Fibroblast of lung (primary cell): Measurements from ENCODE around the gene FOXJ1. TPM values are rescaled to one million over a fixed set of nuclear protein-coding genes. Genes with fewer than 3 reads are reported as not detected.

Source experiments
- DNase-seq, 2 donors: peaks; one replicate each; pipeline versions ENCODE4 v3.0.0 to v3.0.0-alpha.2; 2010; ENCODE audit warnings: low read depth in 2 of 2
- H2AFZ ChIP-seq: 2 replicates; pipeline ENCODE4 v1.5.1; 2012; ENCODE audit warnings: low read length, control low read depth, inconsistent platforms
- H3K27ac ChIP-seq: 2 replicates; pipeline ENCODE4 v1.5.1; 2011; ENCODE audit warnings: low read length, control low read depth; ENCODE audit not compliant: insufficient read depth
- H3K27me3 ChIP-seq: 2 replicates; pipeline ENCODE4 v1.5.1; 2011; ENCODE audit warnings: mild to moderate bottlenecking, low read length; ENCODE audit not compliant: control insufficient read depth, insufficient read depth
- H3K36me3 ChIP-seq: 2 replicates; pipeline ENCODE4 v1.5.1; 2011; ENCODE audit warnings: low read length; ENCODE audit not compliant: control insufficient read depth, insufficient read depth
- H3K4me1 ChIP-seq: 2 replicates; pipeline ENCODE4 v1.5.1; 2011; ENCODE audit warnings: low read length; ENCODE audit not compliant: control insufficient read depth, insufficient read depth; ENCODE audit errors: extremely low read depth
- H3K4me2 ChIP-seq: 2 replicates; pipeline ENCODE4 v1.5.1; 2011; ENCODE audit warnings: low read length, control low read depth; ENCODE audit not compliant: insufficient read depth; ENCODE audit errors: extremely low read depth
- H3K4me3 ChIP-seq, 4 experiments: fragments of 200-600 bp in 1 of 4; sonication (generic) in 1 of 4; replicated peaks in 1 of 4; 2 replicates each; pipeline ENCODE4 v1.5.1; 2011 to 2016; ENCODE audit warnings: low read length in 4 of 4, low read depth in 3 of 4, mild to moderate bottlenecking in 3 of 4, control low read depth in 2 of 4, inconsistent platforms in 1 of 4, mixed read lengths in 1 of 4; ENCODE audit not compliant: insufficient read depth in 1 of 4; ENCODE audit errors: control extremely low read depth in 1 of 4
- H3K79me2 ChIP-seq: 2 replicates; pipeline ENCODE4 v1.5.1; 2012; ENCODE audit warnings: mild to moderate bottlenecking, low read length, inconsistent platforms; ENCODE audit not compliant: control insufficient read depth, insufficient read depth
- H3K9ac ChIP-seq: 2 replicates; pipeline ENCODE4 v1.5.1; 2011; ENCODE audit warnings: mild to moderate bottlenecking, low read length, control low read depth; ENCODE audit not compliant: insufficient read depth
- H3K9me3 ChIP-seq: 2 replicates; pipeline ENCODE4 v1.5.1; 2012; ENCODE audit warnings: low read depth, low read length; ENCODE audit not compliant: control insufficient read depth, insufficient read depth
- H4K20me1 ChIP-seq: 2 replicates; pipeline ENCODE4 v1.5.1; 2011; ENCODE audit warnings: low read length; ENCODE audit not compliant: control insufficient read depth, insufficient read depth; ENCODE audit errors: extremely low read depth
- CTCF ChIP-seq, 2 donors: IDR thresholded peaks in 1 of 2; conservative IDR thresholded peaks in 1 of 2; 1 replicate in 1 of 2; 2 replicates in 1 of 2; pipeline ENCODE4 v1.5.1; 2011 to 2012; ENCODE audit warnings: low read length in 2 of 2, control low read depth in 1 of 2, inconsistent platforms in 1 of 2, low read depth in 1 of 2, mild to moderate bottlenecking in 1 of 2
- EZH2 ChIP-seq: IDR thresholded peaks from 2 replicates; pipeline ENCODE4 v1.5.1; 2012; ENCODE audit warnings: low read length, control low read depth, mild to moderate bottlenecking; ENCODE audit errors: missing control alignments
- polyA plus RNA-seq, 2 donors: library from polyadenylated mRNA; depleted of rRNA in 1 of 2; stranded (reverse) in 1 of 2; unstranded in 1 of 2; fragments of >200 nt; gene quantifications; 2 replicates each; pipeline ENCODE4 v1.2.1, GENCODE V29; 2011 to 2012; ENCODE audit warnings: missing spikeins in 1 of 2
- total RNA-seq: library from RNA; depleted of rRNA; stranded (reverse); fragments of >200 nt; gene quantifications from 2 replicates; pipeline ENCODE4 v1.2.1, GENCODE V29; 2014

FOXJ1 gene
- total and polyA plus RNA-seq, 2 donors (not counting 1 experiment from before 2014, with no cell fraction given): not detected

DNA sequence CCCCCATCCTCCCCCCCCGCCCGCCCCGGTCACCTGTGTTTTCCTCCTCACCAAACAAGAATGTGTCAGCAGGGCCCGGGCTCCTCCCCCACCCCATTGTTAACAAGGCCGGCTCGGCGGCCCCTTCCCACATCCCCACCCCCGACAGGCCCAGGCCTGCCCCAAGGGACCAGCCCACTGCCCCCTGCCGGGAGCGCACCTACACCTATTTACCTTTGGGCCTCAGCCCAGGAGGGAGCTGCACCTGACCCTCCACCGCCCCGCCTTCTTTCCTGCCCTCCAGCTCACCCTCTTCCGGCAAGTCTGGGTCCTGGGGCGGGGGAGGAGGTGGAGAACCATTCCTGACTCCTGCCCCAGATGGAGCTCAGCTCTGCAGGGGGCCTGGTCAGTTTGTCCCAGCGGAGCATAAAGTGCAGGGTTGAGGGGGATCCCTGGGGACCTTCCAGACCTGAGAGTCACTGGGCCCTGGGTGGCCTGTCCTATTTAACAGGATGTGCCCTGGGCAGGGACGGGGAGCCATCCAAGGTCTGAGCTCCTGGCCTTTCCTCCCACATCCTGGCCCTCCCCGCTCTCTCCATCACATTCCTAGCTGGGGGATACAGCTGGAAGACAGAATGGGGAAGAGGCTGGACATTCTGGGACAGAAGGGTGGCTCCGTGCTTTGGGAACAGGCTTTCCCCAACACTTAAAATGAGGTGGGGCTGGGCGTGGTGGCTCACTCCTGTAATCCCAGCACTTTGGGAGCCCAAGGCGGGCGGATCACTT, 8.3 kb downstream of the FOXJ1 start:
- Histone ChIP-seq H3K4me2 (no peak overlapping the region), H4K20me1 (no peaks in the 10 kb centered on the region), H3K27ac (no peak overlapping the region), H3K79me2 (no peaks in the 10 kb centered on the region), H3K4me1 (no peaks in the 10 kb centered on the region), H2AFZ (no peak overlapping the region), H3K9me3 (no peaks in the 10 kb centered on the region), H3K9ac (no peak overlapping the region), H3K4me3 (no peak overlapping the region), H3K27me3 (peaks cover 42% of the 10 kb centered on the region), H3K36me3 (no peaks in the 10 kb centered on the region)
- TF ChIP-seq CTCF (conservative IDR thresholded peaks at IDR 0.05 in 1 of 2, IDR thresholded peaks at IDR 0.05 in 1 of 2; ENCODE audit: low read depth in 1 of 2, low read length in 2 of 2) (no peak), EZH2 (no peak)
- DNase-seq: no peak

GRCh38 chr17:76131692-76132573, 9.1 kb downstream of the FOXJ1 start:
- Histone ChIP-seq H2AFZ (no peak overlapping the region), H3K9ac (no peak overlapping the region), H3K9me3 (no peaks in the 10 kb centered on the region), H3K4me1 (no peaks in the 10 kb centered on the region), H3K4me2 (no peak overlapping the region), H3K36me3 (no peaks in the 10 kb centered on the region), H3K79me2 (no peaks in the 10 kb centered on the region), H3K4me3 (no peak overlapping the region), H4K20me1 (no peaks in the 10 kb centered on the region), H3K27ac (no peak overlapping the region), H3K27me3 (peaks cover 34% of the 10 kb centered on the region)
- no peak for TF ChIP-seq CTCF (conservative IDR thresholded peaks at IDR 0.05 in 1 of 2, IDR thresholded peaks at IDR 0.05 in 1 of 2; ENCODE audit: low read depth in 1 of 2, low read length in 2 of 2)
- TF ChIP-seq EZH2: no peak
- DNase-seq: no peak

GRCh38 chr17:76131051-76131691, 9.9 kb downstream of the FOXJ1 start:
- no peaks in the 10 kb centered on the region for H4K20me1 ChIP-seq
- DNase-seq: no peak
- H3K9ac ChIP-seq: no peak overlapping the region
- H3K4me3 ChIP-seq: no peak overlapping the region
- H3K9me3 ChIP-seq: no peaks in the 10 kb centered on the region
- no peak overlapping the region for H3K4me2 ChIP-seq
- no peaks in the 10 kb centered on the region for H3K36me3 ChIP-seq
- H3K27ac ChIP-seq: no peak overlapping the region
- TF ChIP-seq CTCF (conservative IDR thresholded peaks at IDR 0.05 in 1 of 2, IDR thresholded peaks at IDR 0.05 in 1 of 2; ENCODE audit: low read depth in 1 of 2, low read length in 2 of 2) (no peak), EZH2 (no peak)
- peaks cover 33% of the 10 kb centered on the region for H3K27me3 ChIP-seq
- H3K4me1 ChIP-seq: no peaks in the 10 kb centered on the region
- no peak overlapping the region for H2AFZ ChIP-seq
- no peaks in the 10 kb centered on the region for H3K79me2 ChIP-seq
